Measurements from ENCODE around the gene GRIK4.
"Not testable (repeated sequence)": the region's sequence is repeated elsewhere in the genome, so short reads cannot be mapped to it uniquely, and the experiment has no call there.

The GRIK4 gene

GRCh38 chr11:120618399-120618798, 106.9 kb downstream of the GRIK4 start:
- ChIA-PET CTCF (no interaction called here), POLR2A (no interaction called here)
- no peak for TF ChIP-seq CTCF (IDR thresholded peaks at IDR 0.05; ENCODE audit: insufficient read depth, low read length, missing control alignments)
- H3K4me3 ChIP-seq (ENCODE audit: low read depth, low read length) = no peak overlapping the region
- no peak for DNase-seq (ENCODE audit: low read depth, low spot score)

GRCh38 chr11:120622189-120622875, 110.8 kb downstream of the GRIK4 start:
- DNase-seq (ENCODE audit: low read depth, low spot score) = no peak
- CTCF ChIA-PET = no interaction called here
- TF ChIP-seq CTCF (IDR thresholded peaks at IDR 0.05; ENCODE audit: insufficient read depth, low read length, missing control alignments) = no peak
- no peak overlapping the region for H3K4me3 ChIP-seq (ENCODE audit: low read depth, low read length)
- POLR2A ChIA-PET = no interaction called here

GRCh38 chr11:120624992-120625391, 113.4 kb downstream of the GRIK4 start:
- DNase-seq (ENCODE audit: low read depth, low spot score); POLR2A ChIA-PET; CTCF ChIA-PET; H3K4me3 ChIP-seq (ENCODE audit: low read depth, low read length): not testable (repeated sequence)

GRCh38 chr11:120625565-120625964, 114.0 kb downstream of the GRIK4 start:
- POLR2A ChIA-PET = no interaction called here
- TF ChIP-seq CTCF (IDR thresholded peaks at IDR 0.05; ENCODE audit: insufficient read depth, low read length, missing control alignments) = no peak
- CTCF ChIA-PET = no interaction called here

GRCh38 chr11:120626791-120627190, 115.2 kb downstream of the GRIK4 start:
- no peak for TF ChIP-seq CTCF (IDR thresholded peaks at IDR 0.05; ENCODE audit: insufficient read depth, low read length, missing control alignments)
- POLR2A ChIA-PET = no interaction called here

More at GRCh38 chr11:120625565-120625964, 114.0 kb downstream of the GRIK4 start:
- DNase-seq (ENCODE audit: low read depth, low spot score) = no peak
- no peak overlapping the region for H3K4me3 ChIP-seq (ENCODE audit: low read depth, low read length)

GRCh38 chr11:120627327-120628163, 116.0 kb downstream of the GRIK4 start:
- ChIA-PET POLR2A (no interaction called here), CTCF (interaction anchor here (1.1 kb wide), 1 partner anchor 57 kb away, joined by 3 read pairs; no protein-coding TSS in a partner anchor)
- H3K4me3 ChIP-seq (ENCODE audit: low read depth, low read length) = no peak overlapping the region
- no peak for DNase-seq (ENCODE audit: low read depth, low spot score)
- no peak for TF ChIP-seq CTCF (IDR thresholded peaks at IDR 0.05; ENCODE audit: insufficient read depth, low read length, missing control alignments)

More at GRCh38 chr11:120626791-120627190, 115.2 kb downstream of the GRIK4 start:
- no peak for DNase-seq (ENCODE audit: low read depth, low spot score)
- CTCF ChIA-PET = interaction anchor here (1.1 kb wide), 1 partner anchor 58 kb away, joined by 3 read pairs; no protein-coding TSS in a partner anchor
- H3K4me3 ChIP-seq (ENCODE audit: low read depth, low read length) = no peak overlapping the region

All from AG04449 (cell line).